Measurements from ENCODE around the gene MTMR12. TPM values are rescaled to one million over a fixed set of nuclear protein-coding genes. Genes with fewer than 3 reads are reported as not detected.

The MTMR12 gene
- total and polyA plus RNA-seq, 10 of the 15 experiments (the other 5 are each of a cell fraction or from before 2014, with no cell fraction given): 5.0 to 22.9 (median 16.3) TPM

GRCh38 chr5:32233220-32233695 lies 79.5 kb downstream of the MTMR12 start:
- Histone ChIP-seq H2AFZ (ENCODE audit: control insufficient read depth, low read depth, low read length) (no peak overlapping the region), H4K20me1 (ENCODE audit: control insufficient read depth, insufficient read depth) (no peaks in the 10 kb centered on the region), H3K4me1 (ENCODE audit: control insufficient read depth, insufficient read depth, low read length) (no peaks in the 10 kb centered on the region), H3K79me2 (ENCODE audit: control insufficient read depth, insufficient read depth, low read length) (no peaks in the 10 kb centered on the region), H3K36me3 (ENCODE audit: control insufficient read depth in 2 of 2, insufficient read depth in 2 of 2, low read length in 1 of 2) (peaks cover 19 to 31% of the 10 kb centered on the region in 2 experiments), H3K9ac (ENCODE audit: control insufficient read depth, insufficient read depth, low read length) (no peak overlapping the region), H3K4me3 (no peak overlapping the region), H3K4me2 (ENCODE audit: control insufficient read depth, insufficient read depth) (no peak overlapping the region), H3K9me3 (replicated peaks; ENCODE audit: control insufficient read depth, insufficient read depth, low read length) (no peaks in the 10 kb centered on the region), H3K27me3 (replicated peaks in 1 of 2; ENCODE audit: control insufficient read depth in 2 of 2, insufficient read depth in 2 of 2, low read length in 1 of 2) (no peaks in the 10 kb centered on the region), H3K27ac (ENCODE audit: control insufficient read depth, insufficient read depth) (no peak overlapping the region)
- TF ChIP-seq ZNF622 (IDR thresholded peaks at IDR 0.05) (no peak), BMI1 (IDR thresholded peaks at IDR 0.05; ENCODE audit: borderline replicate concordance) (no peak), ESRRA (IDR thresholded peaks at IDR 0.05; ENCODE audit: low read length) (no peak), YBX1 (IDR thresholded peaks at IDR 0.05) (no peak), SUPT20H (IDR thresholded peaks at IDR 0.05; ENCODE audit: borderline replicate concordance, control insufficient read depth, low read depth, low read length) (no peak), NR2F1 (conservative IDR thresholded peaks at IDR 0.05) (no peak), PML (IDR thresholded peaks at IDR 0.05; ENCODE audit: low read length) (no peak), EP300 (IDR thresholded peaks at IDR 0.05; ENCODE audit: borderline replicate concordance in 1 of 2, control insufficient read depth in 1 of 2, low read depth in 2 of 2, low read length in 2 of 2) (no peak), CTCF (IDR thresholded peaks at IDR 0.05 in 2 of 3, conservative IDR thresholded peaks at IDR 0.05 in 1 of 3; ENCODE audit: control insufficient read depth in 2 of 3, extremely low read depth in 1 of 3, insufficient read depth in 1 of 3, low read depth in 3 of 3, low read length in 3 of 3) (no peak), DPF2 (IDR thresholded peaks at IDR 0.05) (no peak), CBFB (IDR thresholded peaks at IDR 0.05; ENCODE audit: low read depth) (no peak), SREBF2 (IDR thresholded peaks at IDR 0.05; ENCODE audit: low read length) (no peak), RAD51 (IDR thresholded peaks at IDR 0.05) (no peak), SMAD1 (IDR thresholded peaks at IDR 0.05; ENCODE audit: low read depth, partially characterized antibody) (no peak), ZNF687 (IDR thresholded peaks at IDR 0.05) (no peak), JUND (IDR thresholded peaks at IDR 0.05; ENCODE audit: low read depth, low read length) (no peak), ZBED1 (IDR thresholded peaks at IDR 0.05; ENCODE audit: borderline replicate concordance) (no peak), E2F4 (IDR thresholded peaks at IDR 0.05; ENCODE audit: low read depth, low read length) (no peak)
- ATAC-seq (no peak), FAIRE-seq (peak; percentile 27), DNase-seq (ENCODE audit: low read depth, low spot score) (no peak)
- POLR2A ChIA-PET: interaction anchor here (0.6 to 1.0 kb wide), 2 partner anchors 9 to 311 kb away, joined by 3 read pairs; no protein-coding TSS in a partner anchor
- RAD21 ChIA-PET (ENCODE audit: unreplicated experiment): interaction anchor here (0.7 to 5.9 kb wide), 10 partner anchors 42 to 357 kb away, joined by 3 to 172 read pairs (median 4); no protein-coding TSS in a partner anchor
- SMC1A ChIA-PET (ENCODE audit: uncharacterized antibody, unreplicated experiment): interaction anchor here (0.7 to 5.3 kb wide), 20 partner anchors 9 to 357 kb away, joined by 3 to 153 read pairs (median 6); no protein-coding TSS in a partner anchor
- 75% methylated on average over 3 of the region's 3 CpGs for WGBS (ENCODE audit: insufficient coverage, insufficient replicate concordance, low lambda C conversion rate, missing lambda C conversion rate)
- intact Hi-C loops (cut with micrococcal nuclease; ENCODE audit: unreplicated experiment): no loop called here
- no TSS peak for BruUV-seq (replicated peaks)
- CTCF ChIA-PET: interaction anchor here (0.6 to 12.1 kb wide), 20 partner anchors 9 to 379 kb away, joined by 3 to 339 read pairs (median 4); no protein-coding TSS in a partner anchor
- in situ Hi-C loops (cut with MboI): loop anchor here (10.0 kb wide), 1 partner anchor 382 kb away; no protein-coding TSS in a partner anchor
